ENCODE measurements around the gene C1orf167.

DNA sequence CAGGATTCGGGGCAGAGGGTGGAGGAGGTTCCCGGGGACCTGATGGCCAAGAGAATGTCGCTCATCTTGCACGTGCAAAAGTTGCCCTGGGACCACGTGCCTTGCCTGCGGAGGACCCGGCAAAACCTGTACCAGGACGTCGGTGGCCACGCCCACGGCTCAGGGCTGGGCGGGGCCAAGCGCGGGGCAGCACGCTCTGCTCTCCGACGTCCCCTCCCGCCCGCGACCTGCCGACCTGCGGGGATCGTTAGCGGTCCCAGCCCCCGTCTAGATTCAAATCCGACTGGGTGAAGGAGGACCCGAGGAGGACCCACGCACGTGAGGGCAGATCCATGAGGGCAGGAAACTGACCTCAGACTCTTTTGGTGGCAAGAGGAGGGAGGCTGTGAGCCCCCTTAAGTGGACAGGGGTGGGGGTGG is at the start of gene C1orf167:
- no peak for TF ChIP-seq POLR2A (IDR thresholded peaks at IDR 0.05; ENCODE audit: low read depth, low read length)
- TF ChIP-seq PAX5 (IDR thresholded peaks at IDR 0.05; ENCODE audit: insufficient read depth, low read length, severe bottlenecking), result no peak
- TF ChIP-seq POLR2AphosphoS5 (IDR thresholded peaks at IDR 0.05; ENCODE audit: low read depth, low read length), result no peak
- no peak for TF ChIP-seq TAF1 (IDR thresholded peaks at IDR 0.05; ENCODE audit: low read depth, low read length)

Data from GM12891 (cell line).